HG03045 (cell line): ENCODE measurements around the gene CACNA1S.
A peak's percentile ranks its signal among the peaks of the same experiment; 100 is the strongest.

Experiments used
- ATAC-seq: cut with Tn5 transposase; IDR thresholded peaks from one replicate; pipeline ENCODE4 v1.9.1; 2021; ENCODE audit warnings: mild to moderate bottlenecking, moderate library complexity; ENCODE audit not compliant: unreplicated experiment

Gene CACNA1S

GRCh38 chr1:201112173-201112731 is at the start of gene CACNA1S:
Gene CACNA1S (minus strand): TSS chr1:201112426. CDS start chr1:201112339, 87 bp downstream.
- no peak for ATAC-seq

GRCh38 chr1:201157949-201158348 is 45.7 kb upstream of the CACNA1S start:
- ATAC-seq = no peak

GRCh38 chr1:201156819-201157218 is 44.6 kb upstream of the CACNA1S start:
- no peak for ATAC-seq

- no peak for ATAC-seq
These were observed 44.1 kb upstream of the CACNA1S start for GRCh38 chr1:201156346-201156745.

- no peak for ATAC-seq
These were observed 43.1 kb upstream of the CACNA1S start for GRCh38 chr1:201155354-201155753.

GRCh38 chr1:201154389-201155165 is 42.4 kb upstream of the CACNA1S start, which contains the start of gene TMEM9:
Gene TMEM9 (minus strand): TSS chr1:201154474. CDS start chr1:201153923, 551 bp downstream.
- ATAC-seq = peak; percentile 94

GRCh38 chr1:201153474-201154388 is 41.5 kb upstream of the CACNA1S start:
- ATAC-seq = peak; percentile 79

GRCh38 chr1:201149400-201149799 is 37.2 kb upstream of the CACNA1S start:
- ATAC-seq = no peak

- ATAC-seq = no peak
These were observed 35.3 kb upstream of the CACNA1S start for GRCh38 chr1:201147396-201148015.

- ATAC-seq = no peak
These were observed 34.6 kb upstream of the CACNA1S start for GRCh38 chr1:201146626-201147390.

- ATAC-seq = no peak
These were observed 33.6 kb upstream of the CACNA1S start for GRCh38 chr1:201145816-201146215.

- no peak for ATAC-seq
These were observed 32.9 kb upstream of the CACNA1S start for GRCh38 chr1:201145132-201145531.

GRCh38 chr1:201144701-201145100 is 32.5 kb upstream of the CACNA1S start:
- ATAC-seq = no peak

GRCh38 chr1:201143726-201144635 is 31.8 kb upstream of the CACNA1S start:
- no peak for ATAC-seq

GRCh38 chr1:201142849-201143725 is 30.9 kb upstream of the CACNA1S start:
- no peak for ATAC-seq

GRCh38 chr1:201142011-201142848 is 30.0 kb upstream of the CACNA1S start:
- no peak for ATAC-seq

- no peak for ATAC-seq
These were observed 29.2 kb upstream of the CACNA1S start for GRCh38 chr1:201141418-201141817.
